Peyer's patch (tissue), 4 donors: Measurements from ENCODE around the gene RPS27L. TPM values are rescaled to one million over a fixed set of nuclear protein-coding genes. Genes with fewer than 3 reads are reported as not detected.

Experiments
- DNase-seq, 3 donors: peaks; one replicate each; pipeline ENCODE4 v3.0.0-alpha.2; 2017 to 2019
- H3K27ac ChIP-seq, 4 donors: fragments of 200-600 bp; sonication (generic); one replicate each; pipeline ENCODE4 v1.5.1; 2016 to 2019
- H3K27me3 ChIP-seq, 2 donors: fragments of 200-600 bp; sonication (generic); one replicate each; pipeline ENCODE4 v1.5.1; 2019
- H3K36me3 ChIP-seq, 3 donors: fragments of 200-600 bp; sonication (generic); one replicate each; pipeline ENCODE4 v1.5.1; 2016 to 2019
- H3K4me1 ChIP-seq, 4 donors: fragments of 200-600 bp; sonication (generic); one replicate each; pipeline ENCODE4 v1.5.1; 2016 to 2019
- H3K4me3 ChIP-seq, 4 donors: fragments of 200-600 bp; sonication (generic); 1 replicate in 3 of 4; 2 replicates in 1 of 4; pipeline ENCODE4 v1.5.1; 2016 to 2019; ENCODE audit warnings: mild to moderate bottlenecking in 1 of 4
- H3K9me3 ChIP-seq, 4 donors: fragments of 200-600 bp; sonication (generic); one replicate each; pipeline ENCODE4 v1.5.1; 2016 to 2019; ENCODE audit warnings: mild to moderate bottlenecking in 1 of 4
- CTCF ChIP-seq, 6 experiments: fragments of 450-650 bp in 4 of 6; fragments of 200-600 bp in 2 of 6; sonication (generic) in 1 of 6; IDR thresholded peaks; one replicate each; pipeline ENCODE4 v1.5.1; 2017 to 2019; ENCODE audit warnings: antibody characterized with exemption in 6 of 6, mild to moderate bottlenecking in 3 of 6, moderate library complexity in 1 of 6
- POLR2A ChIP-seq, 2 donors: fragments of 450-650 bp; IDR thresholded peaks; one replicate each; pipeline ENCODE4 v1.5.1; 2017; ENCODE audit warnings: antibody characterized with exemption in 2 of 2, mild to moderate bottlenecking in 2 of 2, moderate library complexity in 2 of 2
- total RNA-seq, 4 donors: library from RNA; depleted of rRNA; stranded (reverse); fragments of >200 nt; gene quantifications; one replicate each; pipeline ENCODE4 v1.1.0, GENCODE V29; 2016

The RPS27L gene
- total RNA-seq, 4 donors from 2014 or later = 78.4 to 226 (median 110) TPM

GRCh38 chr15:63163217-63163616, 5.9 kb upstream of the RPS27L start:
- no peak for DNase-seq
- no peaks in the 10 kb centered on the region for H3K27me3 ChIP-seq
- no peaks in the 10 kb centered on the region for H3K4me1 ChIP-seq
- H3K9me3 ChIP-seq = no peaks in the 10 kb centered on the region
- no peak for TF ChIP-seq CTCF (IDR thresholded peaks at IDR 0.05)
- TF ChIP-seq POLR2A (IDR thresholded peaks at IDR 0.05) = no peak
- no peaks in the 10 kb centered on the region for H3K36me3 ChIP-seq
- no peak overlapping the region for H3K27ac ChIP-seq
- H3K4me3 ChIP-seq = no peak overlapping the region

- Histone ChIP-seq H3K4me1 (peaks cover 0 to 4% (median 1%) of the 10 kb centered on the region in 4 donors), H3K27me3 (no peaks in the 10 kb centered on the region), H3K9me3 (no peaks in the 10 kb centered on the region), H3K27ac (no peak overlapping the region), H3K4me3 (no peak overlapping the region), H3K36me3 (no peaks in the 10 kb centered on the region)
- DNase-seq = no peak
- TF ChIP-seq CTCF (IDR thresholded peaks at IDR 0.05) (no peak), POLR2A (IDR thresholded peaks at IDR 0.05) (no peak)
Measured at GRCh38 chr15:63160638-63161037, 3.4 kb upstream of the RPS27L start.

- H3K9me3 ChIP-seq = no peaks in the 10 kb centered on the region
- peaks cover 0 to 20% (median 0%) of the 10 kb centered on the region in 3 donors for H3K36me3 ChIP-seq
- peak in 2 of 3 donors; percentile 60 to 68 for DNase-seq
- H3K27ac ChIP-seq = peak overlapping the region; percentile 91 to 97 (median 96)
- TF ChIP-seq POLR2A (IDR thresholded peaks at IDR 0.05) (no peak), CTCF (IDR thresholded peaks at IDR 0.05) (peak in 2 of 6 experiments; percentile 19 to 25)
- H3K4me3 ChIP-seq = peak overlapping the region; percentile 65 to 80 (median 72)
- peaks cover 0 to 17% (median 6%) of the 10 kb centered on the region in 4 donors for H3K4me1 ChIP-seq
- H3K27me3 ChIP-seq = no peaks in the 10 kb centered on the region
Measured at GRCh38 chr15:63157891-63158431, 684 bp upstream of the RPS27L start.

- peak overlapping the region; percentile 65 to 80 (median 72) for H3K4me3 ChIP-seq
- H3K27me3 ChIP-seq = no peaks in the 10 kb centered on the region
- no peaks in the 10 kb centered on the region for H3K9me3 ChIP-seq
- peak; percentile 39 to 79 (median 57) for DNase-seq
- H3K4me1 ChIP-seq = peaks cover 0 to 17% (median 6%) of the 10 kb centered on the region in 4 donors
- peaks cover 0 to 33% (median 0%) of the 10 kb centered on the region in 3 donors for H3K36me3 ChIP-seq
- H3K27ac ChIP-seq = peak overlapping the region; percentile 91 to 97 (median 96)
- no peak for TF ChIP-seq POLR2A (IDR thresholded peaks at IDR 0.05)
- TF ChIP-seq CTCF (IDR thresholded peaks at IDR 0.05) = no peak
Measured at GRCh38 chr15:63156755-63157117, 541 bp downstream of the RPS27L start.

- TF ChIP-seq CTCF (IDR thresholded peaks at IDR 0.05) = no peak
- no peak for TF ChIP-seq POLR2A (IDR thresholded peaks at IDR 0.05)
- no peaks in the 10 kb centered on the region for H3K9me3 ChIP-seq
- peak overlapping the region; percentile 65 to 80 (median 72) for H3K4me3 ChIP-seq
- H3K36me3 ChIP-seq = peaks cover 0 to 38% (median 0%) of the 10 kb centered on the region in 3 donors
- no peak for DNase-seq
- H3K27me3 ChIP-seq = no peaks in the 10 kb centered on the region
- H3K27ac ChIP-seq = peak overlapping the region; percentile 91 to 97 (median 96)
- H3K4me1 ChIP-seq = peaks cover 0 to 17% (median 6%) of the 10 kb centered on the region in 4 donors
Measured at GRCh38 chr15:63156086-63156710, 1.1 kb downstream of the RPS27L start.
